ENCODE results near the gene GTF3A.

DNA sequence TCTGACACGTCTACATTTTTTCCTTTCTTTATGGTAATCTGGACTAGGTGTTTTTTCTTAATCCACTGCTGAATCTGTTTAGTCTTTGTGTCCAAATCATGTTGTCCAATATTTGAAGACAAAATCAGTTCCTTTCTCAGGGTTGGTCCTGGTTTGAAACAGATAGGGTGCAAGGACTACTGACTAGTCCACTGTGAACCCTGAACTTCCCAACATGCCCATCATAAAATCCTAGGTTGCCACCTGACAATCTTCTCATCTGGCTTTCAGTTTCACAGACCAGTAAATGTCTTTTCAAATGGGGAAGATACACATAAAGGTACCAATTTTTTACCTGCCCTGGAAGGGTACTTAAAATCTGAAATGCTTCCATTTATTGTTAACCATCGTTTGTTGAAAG, 12.7 kb downstream of the GTF3A start:
- TF ChIP-seq, protein P1, sequence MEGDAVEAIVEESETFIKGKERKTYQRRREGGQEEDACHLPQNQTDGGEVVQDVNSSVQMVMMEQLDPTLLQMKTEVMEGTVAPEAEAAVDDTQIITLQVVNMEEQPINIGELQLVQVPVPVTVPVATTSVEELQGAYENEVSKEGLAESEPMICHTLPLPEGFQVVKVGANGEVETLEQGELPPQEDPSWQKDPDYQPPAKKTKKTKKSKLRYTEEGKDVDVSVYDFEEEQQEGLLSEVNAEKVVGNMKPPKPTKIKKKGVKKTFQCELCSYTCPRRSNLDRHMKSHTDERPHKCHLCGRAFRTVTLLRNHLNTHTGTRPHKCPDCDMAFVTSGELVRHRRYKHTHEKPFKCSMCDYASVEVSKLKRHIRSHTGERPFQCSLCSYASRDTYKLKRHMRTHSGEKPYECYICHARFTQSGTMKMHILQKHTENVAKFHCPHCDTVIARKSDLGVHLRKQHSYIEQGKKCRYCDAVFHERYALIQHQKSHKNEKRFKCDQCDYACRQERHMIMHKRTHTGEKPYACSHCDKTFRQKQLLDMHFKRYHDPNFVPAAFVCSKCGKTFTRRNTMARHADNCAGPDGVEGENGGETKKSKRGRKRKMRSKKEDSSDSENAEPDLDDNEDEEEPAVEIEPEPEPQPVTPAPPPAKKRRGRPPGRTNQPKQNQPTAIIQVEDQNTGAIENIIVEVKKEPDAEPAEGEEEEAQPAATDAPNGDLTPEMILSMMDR (IDR thresholded peaks at IDR 0.05; ENCODE audit: low read depth, low read length) = no peak
- TF ChIP-seq POLR2A (IDR thresholded peaks at IDR 0.05; ENCODE audit: extremely low read depth, insufficient read length) = no peak
- TF ChIP-seq, protein P2, sequence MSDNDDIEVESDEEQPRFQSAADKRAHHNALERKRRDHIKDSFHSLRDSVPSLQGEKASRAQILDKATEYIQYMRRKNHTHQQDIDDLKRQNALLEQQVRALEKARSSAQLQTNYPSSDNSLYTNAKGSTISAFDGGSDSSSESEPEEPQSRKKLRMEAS (IDR thresholded peaks at IDR 0.05; ENCODE audit: low read depth, low read length) = no peak
